Measurements from ENCODE around the gene ASRGL1.
"Not testable (repeated sequence)": the region's sequence is repeated elsewhere in the genome, so short reads cannot be mapped to it uniquely, and the experiment has no call there.

GRCh38 chr11:62327541-62327940 is 9.7 kb upstream of the ASRGL1 start:
- TF ChIP-seq, protein P1, sequence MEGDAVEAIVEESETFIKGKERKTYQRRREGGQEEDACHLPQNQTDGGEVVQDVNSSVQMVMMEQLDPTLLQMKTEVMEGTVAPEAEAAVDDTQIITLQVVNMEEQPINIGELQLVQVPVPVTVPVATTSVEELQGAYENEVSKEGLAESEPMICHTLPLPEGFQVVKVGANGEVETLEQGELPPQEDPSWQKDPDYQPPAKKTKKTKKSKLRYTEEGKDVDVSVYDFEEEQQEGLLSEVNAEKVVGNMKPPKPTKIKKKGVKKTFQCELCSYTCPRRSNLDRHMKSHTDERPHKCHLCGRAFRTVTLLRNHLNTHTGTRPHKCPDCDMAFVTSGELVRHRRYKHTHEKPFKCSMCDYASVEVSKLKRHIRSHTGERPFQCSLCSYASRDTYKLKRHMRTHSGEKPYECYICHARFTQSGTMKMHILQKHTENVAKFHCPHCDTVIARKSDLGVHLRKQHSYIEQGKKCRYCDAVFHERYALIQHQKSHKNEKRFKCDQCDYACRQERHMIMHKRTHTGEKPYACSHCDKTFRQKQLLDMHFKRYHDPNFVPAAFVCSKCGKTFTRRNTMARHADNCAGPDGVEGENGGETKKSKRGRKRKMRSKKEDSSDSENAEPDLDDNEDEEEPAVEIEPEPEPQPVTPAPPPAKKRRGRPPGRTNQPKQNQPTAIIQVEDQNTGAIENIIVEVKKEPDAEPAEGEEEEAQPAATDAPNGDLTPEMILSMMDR (IDR thresholded peaks at IDR 0.05) = not testable (repeated sequence)
- not testable (repeated sequence) for TF ChIP-seq EZH2 (IDR thresholded peaks at IDR 0.05; ENCODE audit: borderline replicate concordance, insufficient read depth, low read depth, low read length, poor library complexity, severe bottlenecking)
